ENCODE results near the gene RBM19. TPM values are rescaled to one million over a fixed set of nuclear protein-coding genes. Genes with fewer than 3 reads are reported as not detected.

The RBM19 gene
- polyA plus RNA-seq, 1 experiment: 15.5 TPM

DNA sequence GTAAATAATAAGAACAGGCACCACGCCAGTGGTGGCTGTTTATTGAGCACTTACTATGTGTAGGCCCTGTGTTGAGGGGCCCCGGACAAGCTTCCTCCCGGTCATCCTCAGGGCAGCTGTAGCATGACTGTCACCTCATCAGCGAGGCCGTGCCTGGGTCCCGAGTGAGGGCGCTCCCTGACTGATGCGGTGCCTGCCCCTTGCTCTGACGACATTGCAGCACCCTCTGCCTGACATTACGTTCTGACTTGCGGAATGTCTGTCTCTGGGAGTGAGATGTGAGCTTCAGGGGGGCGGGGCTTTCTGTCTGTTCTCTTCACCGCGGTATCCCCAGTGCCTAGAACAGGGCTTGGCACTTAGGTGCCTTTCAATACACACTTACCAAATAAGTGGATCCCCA is 167.6 kb downstream of the RBM19 start:
- no peaks in the 10 kb centered on the region for H3K36me3 ChIP-seq (ENCODE audit: control insufficient read depth, insufficient read depth, low read length)
- ChIA-PET POLR2A (no interaction called here), CTCF (no interaction called here)
- no peak for TF ChIP-seq CTCF (IDR thresholded peaks at IDR 0.05; ENCODE audit: insufficient read depth, low read depth, low read length)
- no peaks in the 10 kb centered on the region for H3K27me3 ChIP-seq (ENCODE audit: control insufficient read depth, insufficient read depth, low read length)
- no peak for DNase-seq (ENCODE audit: low read depth)
- H3K4me3 ChIP-seq (ENCODE audit: low read depth, low read length): no peak overlapping the region

- no peak for DNase-seq (ENCODE audit: low read depth)
- CTCF ChIA-PET: interaction anchor here (1.4 kb wide), 1 partner anchor 12 kb away, joined by 3 read pairs; no protein-coding TSS in a partner anchor
- POLR2A ChIA-PET: no interaction called here
- H3K36me3 ChIP-seq (ENCODE audit: control insufficient read depth, insufficient read depth, low read length): no peaks in the 10 kb centered on the region
- no peaks in the 10 kb centered on the region for H3K27me3 ChIP-seq (ENCODE audit: control insufficient read depth, insufficient read depth, low read length)
- no peak overlapping the region for H3K4me3 ChIP-seq (ENCODE audit: low read depth, low read length)
- no peak for TF ChIP-seq CTCF (IDR thresholded peaks at IDR 0.05; ENCODE audit: insufficient read depth, low read depth, low read length)
Observed at GRCh38 chr12:113797535-113797868, 168.6 kb downstream of the RBM19 start.

DNA sequence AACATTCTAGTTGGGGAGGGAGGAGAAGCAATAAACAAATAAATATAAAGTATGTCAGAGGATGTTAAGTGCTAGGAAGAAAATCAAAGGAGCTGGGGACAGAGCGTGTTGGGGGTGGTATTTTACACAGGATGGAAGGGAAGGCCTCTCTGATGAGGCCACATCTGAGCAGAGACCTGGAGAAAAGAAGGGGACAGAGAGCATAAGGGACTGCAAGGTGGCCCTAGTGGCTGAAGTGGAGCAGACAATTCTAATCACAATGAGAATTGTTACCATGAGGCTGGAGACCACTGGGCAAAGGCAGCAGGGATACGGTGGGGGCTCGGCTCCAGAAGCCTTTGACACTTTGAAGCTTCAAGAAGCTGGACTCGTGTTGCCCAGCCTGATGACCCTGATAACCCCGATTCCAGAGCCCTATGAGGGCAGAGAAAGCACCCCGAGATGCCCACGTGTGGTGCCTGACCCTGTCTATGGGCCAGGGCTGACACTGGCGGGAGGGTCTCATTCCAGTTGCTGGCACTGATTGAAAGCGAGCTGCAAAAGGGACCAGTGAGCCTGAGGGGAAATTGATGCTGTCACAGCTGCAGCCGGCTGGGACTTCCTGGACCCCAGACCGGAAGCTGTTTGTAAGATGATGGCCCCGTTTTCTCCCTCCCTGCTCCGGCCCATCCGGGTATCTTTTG is 169.1 kb downstream of the RBM19 start:
- CTCF ChIA-PET: interaction anchor here (1.4 kb wide), 1 partner anchor 13 kb away, joined by 3 read pairs; no protein-coding TSS in a partner anchor
- TF ChIP-seq CTCF (IDR thresholded peaks at IDR 0.05; ENCODE audit: insufficient read depth, low read depth, low read length): no peak
- Histone ChIP-seq H3K4me3 (ENCODE audit: low read depth, low read length) (no peak overlapping the region), H3K36me3 (ENCODE audit: control insufficient read depth, insufficient read depth, low read length) (no peaks in the 10 kb centered on the region), H3K27me3 (ENCODE audit: control insufficient read depth, insufficient read depth, low read length) (no peaks in the 10 kb centered on the region)
- no peak for DNase-seq (ENCODE audit: low read depth)
- POLR2A ChIA-PET: no interaction called here

GRCh38 chr12:113796066-113796827 is 169.9 kb downstream of the RBM19 start:
- H3K4me3 ChIP-seq (ENCODE audit: low read depth, low read length): no peak overlapping the region
- no peaks in the 10 kb centered on the region for H3K27me3 ChIP-seq (ENCODE audit: control insufficient read depth, insufficient read depth, low read length)
- ChIA-PET POLR2A (no interaction called here), CTCF (no interaction called here)
- H3K36me3 ChIP-seq (ENCODE audit: control insufficient read depth, insufficient read depth, low read length): no peaks in the 10 kb centered on the region
- TF ChIP-seq CTCF (IDR thresholded peaks at IDR 0.05; ENCODE audit: insufficient read depth, low read depth, low read length): no peak
- no peak for DNase-seq (ENCODE audit: low read depth)

DNA sequence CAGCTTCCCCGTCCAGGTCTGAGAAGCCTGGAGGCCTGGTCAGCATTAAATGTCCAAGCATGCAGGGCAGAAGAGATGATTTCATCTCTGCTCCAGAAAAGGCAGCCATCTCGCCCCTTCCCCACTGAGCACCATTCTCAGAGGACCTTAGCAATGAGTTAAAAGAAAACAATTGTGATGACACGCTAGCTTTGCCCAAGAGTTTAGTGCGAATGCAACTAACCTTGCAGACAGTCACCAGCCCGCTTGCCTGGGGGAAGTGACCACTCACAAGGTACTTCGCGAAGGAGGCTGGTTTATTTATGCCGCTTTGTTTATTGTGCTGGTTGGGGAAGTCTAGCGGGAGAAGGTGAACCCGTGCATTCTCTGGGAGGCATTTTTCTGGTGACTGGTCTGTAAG is 170.7 kb downstream of the RBM19 start:
- Histone ChIP-seq H3K4me3 (ENCODE audit: low read depth, low read length) (no peak overlapping the region), H3K36me3 (ENCODE audit: control insufficient read depth, insufficient read depth, low read length) (no peaks in the 10 kb centered on the region), H3K27me3 (ENCODE audit: control insufficient read depth, insufficient read depth, low read length) (no peaks in the 10 kb centered on the region)
- POLR2A ChIA-PET: no interaction called here
- no peak for TF ChIP-seq CTCF (IDR thresholded peaks at IDR 0.05; ENCODE audit: insufficient read depth, low read depth, low read length)
- CTCF ChIA-PET: no interaction called here
- no peak for DNase-seq (ENCODE audit: low read depth)
